CD4-positive, alpha-beta T cell treated with Interferon gamma for 1 hour (primary cell): Measurements from ENCODE around the gene UNC45A.
"Not testable (repeated sequence)": the region's sequence is repeated elsewhere in the genome, so short reads cannot be mapped to it uniquely, and the experiment has no call there.

Experiments
- DNase-seq: peaks from one replicate; pipeline ENCODE4 v3.0.0-alpha.2; 2020

Gene UNC45A

GRCh38 chr15:90918034-90918788 is 16.9 kb upstream of the UNC45A start:
- no peak for DNase-seq

GRCh38 chr15:90918835-90919234 is 16.2 kb upstream of the UNC45A start:
- DNase-seq: no peak

GRCh38 chr15:90921887-90922286 is 13.2 kb upstream of the UNC45A start:
- no peak for DNase-seq

- not testable (repeated sequence) for DNase-seq
Observed at GRCh38 chr15:90922712-90923322, 12.3 kb upstream of the UNC45A start.

GRCh38 chr15:90924375-90924774 is 10.7 kb upstream of the UNC45A start:
- no peak for DNase-seq

- not testable (repeated sequence) for DNase-seq
Observed at GRCh38 chr15:90926766-90927165, 8.3 kb upstream of the UNC45A start.

GRCh38 chr15:90928106-90928505 is 7.0 kb upstream of the UNC45A start:
- not testable (repeated sequence) for DNase-seq

GRCh38 chr15:90929246-90930019 is 5.7 kb upstream of the UNC45A start:
- no peak for DNase-seq

- DNase-seq: no peak
Observed at GRCh38 chr15:90930861-90931574, 4.1 kb upstream of the UNC45A start.

GRCh38 chr15:90931575-90931827 is 3.6 kb upstream of the UNC45A start:
- no peak for DNase-seq

- peak; percentile 86 for DNase-seq
Observed at GRCh38 chr15:90931828-90932659, 3.0 kb upstream of the UNC45A start, which contains the start of gene HDDC3. Gene HDDC3 (minus strand): TSS chr15:90932549. CDS start chr15:90932540, 9 bp downstream.

GRCh38 chr15:90932660-90932991 is 2.5 kb upstream of the UNC45A start:
- no peak for DNase-seq

- no peak for DNase-seq
Observed at GRCh38 chr15:90933301-90933700, 1.8 kb upstream of the UNC45A start.

- peak; percentile 85 for DNase-seq
Observed at GRCh38 chr15:90934256-90934948, 683 bp upstream of the UNC45A start.

- no peak for DNase-seq
Observed at GRCh38 chr15:90936823-90937222, 1.7 kb downstream of the UNC45A start.

- DNase-seq: no peak
Observed at GRCh38 chr15:90938261-90938660, 3.2 kb downstream of the UNC45A start.

GRCh38 chr15:90939756-90940155 is 4.7 kb downstream of the UNC45A start:
- DNase-seq: no peak

GRCh38 chr15:90941038-90941437 is 6.0 kb downstream of the UNC45A start:
- DNase-seq: no peak

- DNase-seq: no peak
Observed at GRCh38 chr15:90942354-90943120, 7.5 kb downstream of the UNC45A start.

GRCh38 chr15:90945091-90945490 is 10.0 kb downstream of the UNC45A start:
- DNase-seq: no peak

GRCh38 chr15:90946538-90946937 is 11.5 kb downstream of the UNC45A start:
- no peak for DNase-seq
